ENCODE results near the gene STAT3.

Gene STAT3

DNA sequence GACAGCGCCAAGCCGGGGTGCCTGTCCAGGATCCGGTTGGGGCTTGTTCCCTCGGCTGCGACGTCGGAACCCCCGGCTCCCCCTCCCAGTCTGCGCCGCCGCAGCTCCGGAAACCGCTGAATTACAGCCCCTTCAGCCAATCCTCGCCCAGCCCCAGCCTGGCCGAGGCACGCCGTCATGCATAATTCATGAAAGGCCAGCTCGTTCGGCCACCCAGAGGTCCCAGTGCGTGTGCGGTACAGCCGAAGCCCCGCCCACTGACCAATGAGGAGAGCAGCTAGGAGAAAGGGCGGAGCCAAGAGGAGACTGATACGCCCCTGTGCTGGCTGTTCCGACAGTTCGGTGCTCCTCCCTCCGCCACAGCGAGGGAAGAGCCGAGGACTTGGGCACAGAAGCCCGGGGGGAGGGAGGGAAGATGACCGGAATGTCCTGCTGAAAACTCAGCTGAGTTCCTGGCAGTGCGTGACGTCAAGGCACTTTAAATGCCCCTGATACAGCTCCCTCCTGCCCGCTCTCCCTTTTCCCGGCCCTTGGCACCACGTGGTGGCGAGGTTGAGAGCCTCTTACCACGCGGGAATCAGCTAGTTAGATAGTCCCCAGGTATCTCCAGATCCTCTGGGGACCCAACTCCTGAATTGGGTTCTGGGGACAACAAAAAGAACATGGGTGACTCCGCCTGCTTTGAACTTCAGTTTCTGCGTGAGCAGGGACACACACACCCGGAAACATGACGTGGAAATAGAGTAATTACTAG, at the start of gene STAT3:
STAT3 (minus strand) TSS at position 62 of the 754 bp plus-strand sequence. CDS start 39,926 bp downstream, outside the sequence.
- peak within 1 kb of the TSS; percentile 96 for H3K4me3 ChIP-seq (ENCODE audit: low read depth, low read length)
- ChIA-PET POLR2A (interaction anchor here (0.6 to 1.6 kb wide), 13 partner anchors 11 to 132 kb away, joined by 3 to 10 read pairs (median 4); partner anchors contain the start of gene CAVIN1), CTCF (interaction anchor here (0.8 to 3.0 kb wide), 10 partner anchors 9 to 268 kb away, joined by 3 to 14 read pairs (median 4); no protein-coding TSS in a partner anchor)
- TF ChIP-seq, protein P1, sequence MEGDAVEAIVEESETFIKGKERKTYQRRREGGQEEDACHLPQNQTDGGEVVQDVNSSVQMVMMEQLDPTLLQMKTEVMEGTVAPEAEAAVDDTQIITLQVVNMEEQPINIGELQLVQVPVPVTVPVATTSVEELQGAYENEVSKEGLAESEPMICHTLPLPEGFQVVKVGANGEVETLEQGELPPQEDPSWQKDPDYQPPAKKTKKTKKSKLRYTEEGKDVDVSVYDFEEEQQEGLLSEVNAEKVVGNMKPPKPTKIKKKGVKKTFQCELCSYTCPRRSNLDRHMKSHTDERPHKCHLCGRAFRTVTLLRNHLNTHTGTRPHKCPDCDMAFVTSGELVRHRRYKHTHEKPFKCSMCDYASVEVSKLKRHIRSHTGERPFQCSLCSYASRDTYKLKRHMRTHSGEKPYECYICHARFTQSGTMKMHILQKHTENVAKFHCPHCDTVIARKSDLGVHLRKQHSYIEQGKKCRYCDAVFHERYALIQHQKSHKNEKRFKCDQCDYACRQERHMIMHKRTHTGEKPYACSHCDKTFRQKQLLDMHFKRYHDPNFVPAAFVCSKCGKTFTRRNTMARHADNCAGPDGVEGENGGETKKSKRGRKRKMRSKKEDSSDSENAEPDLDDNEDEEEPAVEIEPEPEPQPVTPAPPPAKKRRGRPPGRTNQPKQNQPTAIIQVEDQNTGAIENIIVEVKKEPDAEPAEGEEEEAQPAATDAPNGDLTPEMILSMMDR (IDR thresholded peaks at IDR 0.05; ENCODE audit: insufficient read depth, low read length, missing control alignments), result no peak
- DNase-seq (ENCODE audit: low read depth, low spot score), result peak; percentile 98

- TF ChIP-seq, protein P1 (IDR thresholded peaks at IDR 0.05; ENCODE audit: insufficient read depth, low read length, missing control alignments), result no peak
- ChIA-PET CTCF (interaction anchor here (1.2 to 2.0 kb wide), 4 partner anchors 24 to 113 kb away, joined by 3 to 5 read pairs (median 3); no protein-coding TSS in a partner anchor), POLR2A (interaction anchor here (0.6 to 2.9 kb wide), 3 partner anchors 14 to 685 kb away, joined by 3 to 14 read pairs (median 7); partner anchors contain the start of gene CAVIN1)
- H3K4me3 ChIP-seq (ENCODE audit: low read depth, low read length), result no peak overlapping the region
- DNase-seq (ENCODE audit: low read depth, low spot score), result peak; percentile 89
These were observed 48.1 kb upstream of the STAT3 start for GRCh38 chr17:42436391-42436790.

GRCh38 chr17:42431758-42432161, 43.5 kb upstream of the STAT3 start:
- CTCF ChIA-PET, result interaction anchor here (0.6 to 4.5 kb wide), 8 partner anchors 8 to 87 kb away, joined by 3 to 23 read pairs (median 6); no protein-coding TSS in a partner anchor
- no peak overlapping the region for H3K4me3 ChIP-seq (ENCODE audit: low read depth, low read length)
- no peak for DNase-seq (ENCODE audit: low read depth, low spot score)

DNA sequence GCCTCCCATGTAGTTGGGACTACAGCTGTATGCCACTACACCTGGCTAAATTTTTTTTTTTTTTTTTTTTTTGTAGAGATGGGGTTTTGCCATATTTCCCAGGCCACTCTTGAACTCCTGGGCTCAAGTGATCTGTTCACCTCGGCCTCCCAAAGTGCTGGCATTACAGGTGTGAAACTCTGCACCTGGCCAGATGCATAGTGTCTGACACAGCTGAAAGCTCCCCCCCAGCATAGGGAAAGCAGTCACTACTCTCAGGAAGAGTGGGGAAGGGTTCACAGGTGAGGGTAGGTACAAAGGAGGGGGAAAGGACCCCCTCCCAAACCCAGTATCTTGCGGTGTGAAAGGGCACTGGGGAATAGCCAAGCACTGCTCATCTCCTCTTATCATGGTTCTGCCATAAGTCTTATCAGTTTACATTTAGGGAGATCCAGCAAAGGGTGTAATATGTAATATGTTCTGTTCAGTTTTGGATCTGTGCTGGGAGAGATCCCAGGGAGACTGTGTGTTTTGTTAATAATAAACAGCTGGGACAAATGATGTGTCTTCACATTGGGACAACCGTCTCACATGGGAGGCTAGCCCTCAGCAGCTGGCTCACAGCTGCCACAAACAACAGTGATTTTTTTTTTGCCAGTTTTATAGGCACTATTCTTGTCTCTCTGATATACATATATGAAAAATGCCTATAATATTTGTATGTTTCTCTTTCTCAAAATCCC, 41.6 kb upstream of the STAT3 start:
- no peak for DNase-seq (ENCODE audit: low read depth, low spot score)
- no peak overlapping the region for H3K4me3 ChIP-seq (ENCODE audit: low read depth, low read length)
- TF ChIP-seq, protein P1 (IDR thresholded peaks at IDR 0.05; ENCODE audit: insufficient read depth, low read length, missing control alignments), result no peak
- CTCF ChIA-PET, result interaction anchor here (1.7 to 4.5 kb wide), 7 partner anchors 10 to 108 kb away, joined by 5 to 23 read pairs (median 9); no protein-coding TSS in a partner anchor
- POLR2A ChIA-PET, result no interaction called here

More at GRCh38 chr17:42431758-42432161, 43.5 kb upstream of the STAT3 start:
- TF ChIP-seq, protein P1 (IDR thresholded peaks at IDR 0.05; ENCODE audit: insufficient read depth, low read length, missing control alignments), result no peak
- POLR2A ChIA-PET, result interaction anchor here (1.2 kb wide), 1 partner anchor 9 kb away, joined by 4 read pairs; the partner anchor contains the start of gene CAVIN1

- H3K4me3 ChIP-seq (ENCODE audit: low read depth, low read length), result no peak overlapping the region
- TF ChIP-seq, protein P1 (IDR thresholded peaks at IDR 0.05; ENCODE audit: insufficient read depth, low read length, missing control alignments), result peak; percentile 79
- ChIA-PET POLR2A (interaction anchor here (0.6 to 0.9 kb wide), 6 partner anchors 8 to 99 kb away, joined by 3 to 4 read pairs (median 3); no protein-coding TSS in a partner anchor), CTCF (interaction anchor here (0.7 to 4.5 kb wide), 7 partner anchors 11 to 107 kb away, joined by 3 to 23 read pairs (median 6); no protein-coding TSS in a partner anchor)
- DNase-seq (ENCODE audit: low read depth, low spot score), result peak; percentile 98
These were observed 40.1 kb upstream of the STAT3 start for GRCh38 chr17:42428141-42428944.
